Psoas muscle (tissue), 8 donors: ENCODE results near the gene ZC3H6. TPM values are rescaled to one million over a fixed set of nuclear protein-coding genes. Genes with fewer than 3 reads are reported as not detected.

Experiments used
- ATAC-seq, 4 donors: fragments of 200-7000 bp; cut with Tn5 transposase; one replicate each; pipeline ENCODE4 v1.9.1; 2020; ENCODE audit warnings: moderate library complexity in 3 of 4, mild to moderate bottlenecking in 2 of 4
- DNase-seq, 2 donors: peaks; one replicate each; pipeline ENCODE4 v3.0.0-alpha.2; 2020
- H3K27ac ChIP-seq: fragments of 200-600 bp; one replicate; pipeline ENCODE4 v1.8.0; 2022
- H3K27me3 ChIP-seq, 3 donors: fragments of 200-600 bp in 1 of 3; one replicate each; pipeline versions ENCODE4 v1.6.1 to v1.8.0; 2013 to 2022; ENCODE audit warnings: low read length in 2 of 3, mild to moderate bottlenecking in 2 of 3, moderate library complexity in 1 of 3; ENCODE audit not compliant: insufficient read depth in 3 of 3
- H3K36me3 ChIP-seq, 2 donors: fragments of 200-600 bp in 1 of 2; one replicate each; pipeline versions ENCODE4 v1.6.1 to v1.8.0; 2013 to 2022; ENCODE audit warnings: low read depth in 1 of 2, mild to moderate bottlenecking in 1 of 2, moderate library complexity in 1 of 2; ENCODE audit not compliant: insufficient read depth in 1 of 2
- H3K4me1 ChIP-seq: fragments of 200-600 bp; one replicate; pipeline ENCODE4 v1.8.0; 2022
- H3K4me3 ChIP-seq: fragments of 200-600 bp; one replicate; pipeline ENCODE4 v1.8.0; 2022; ENCODE audit warnings: mild to moderate bottlenecking
- H3K9me3 ChIP-seq: fragments of 200-600 bp; one replicate; pipeline ENCODE4 v1.8.0; 2022
- CTCF ChIP-seq: fragments of 200-600 bp; IDR thresholded peaks from one replicate; pipeline ENCODE4 v1.8.0; 2022; ENCODE audit warnings: antibody characterized with exemption
- WGBS, 3 donors: extraction: QIAGEN DNeasy Blood & Tissue Kit; methylation state at CpG; one replicate each; pipeline versions ENCODE4 v1.1.6 to v1.1.7; 2013; 5-methylcytosine and 5-hydroxymethylcytosine counted together
- intact Hi-C, 2 donors: fragments of 100-400 bp; cut with DNase I; formaldehyde crosslinking; loops; one replicate each; pipeline versions ENCODE4 v1.11.0 to v1.14.2; 2022
- polyA plus RNA-seq, 3 donors: library from polyadenylated mRNA; stranded (reverse); fragments of 200-250 nt; gene quantifications; one replicate each; pipeline ENCODE4 v1.2.3, GENCODE V29; 2013
- total RNA-seq, 4 donors: library from RNA; stranded (reverse); fragmentation: NEBNext Ultra II Directional in 2 of 4; extraction: Animal tissue kit (Norgen Biotek cat#: 25700) in 2 of 4; gene quantifications; one replicate each; pipeline versions ENCODE4 v1.2.1 to v1.2.4, GENCODE V29; 2021 to 2023
- donor health status: healthy with polysubstance abuse.
- donor health status: DM: no; HTN: no; CAD: no; lungs with moderate emphysema.
- donor health status: Bipolar disorder and iron deficiency.
- donor health status: healthy.
- donor health status: DM: yes; HTN: yes; CAD: no.
- donor health status: DM: no; HTN: no; CAD: no.
- donor health status: DM: no; HTN: no; CAD: no.
- donor health status: DM: yes; HTN: yes; CAD: no.

The ZC3H6 gene
- total and polyA plus RNA-seq, 7 donors: 0.81 to 14.6 (median 11.2) TPM

GRCh38 chr2:112257575-112257974 is 17.8 kb upstream of the ZC3H6 start:
- 65 to 83% (median 75%) methylated on average over 4 of the region's 4 CpGs for WGBS, 3 donors
- Histone ChIP-seq H3K27me3 (no peaks in the 10 kb centered on the region), H3K36me3 (no peaks in the 10 kb centered on the region), H3K9me3 (peaks cover 2% of the 10 kb centered on the region), H3K4me3 (no peak overlapping the region), H3K27ac (no peak overlapping the region), H3K4me1 (peaks cover 10% of the 10 kb centered on the region)
- intact Hi-C loops: loop anchor here (5.0 to 10.0 kb wide), 4 partner anchors 175 to 373 kb away; partner anchors contain the start of genes RGPD8 (in 2 of the 2), ANAPC1 (in 1 of the 2) and CHCHD5 (in 1 of the 2)
- no peak for TF ChIP-seq CTCF
- DNase-seq: no peak
- no peak for ATAC-seq

- intact Hi-C loops: loop anchor here (5.0 to 10.0 kb wide), 4 partner anchors 173 to 375 kb away; partner anchors contain the start of genes RGPD8 (in 2 of the 2), ANAPC1 (in 1 of the 2) and CHCHD5 (in 1 of the 2)
- WGBS, 3 donors: 20 to 24% (median 21%) methylated on average over 15 of the region's 15 CpGs
Observed at GRCh38 chr2:112259509-112260294, 15.7 kb upstream of the ZC3H6 start.

GRCh38 chr2:112260295-112260625 is 15.1 kb upstream of the ZC3H6 start:
- H3K27me3 ChIP-seq: no peaks in the 10 kb centered on the region
- DNase-seq (no peak), ATAC-seq (no peak)
- WGBS, 3 donors: 97 to 100% (median 98%) methylated on average over 3 of the region's 3 CpGs
- peaks cover 3% of the 10 kb centered on the region for H3K4me1 ChIP-seq
- no peak overlapping the region for H3K27ac ChIP-seq
- H3K4me3 ChIP-seq: no peak overlapping the region
- H3K36me3 ChIP-seq: no peaks in the 10 kb centered on the region
- intact Hi-C loops: no loop called here
- no peak for TF ChIP-seq CTCF
- peaks cover 6% of the 10 kb centered on the region for H3K9me3 ChIP-seq

More at GRCh38 chr2:112259509-112260294, 15.7 kb upstream of the ZC3H6 start:
- peak overlapping the region; percentile 41 for H3K4me3 ChIP-seq
- H3K4me1 ChIP-seq: peaks cover 3% of the 10 kb centered on the region
- H3K9me3 ChIP-seq: peaks cover 6% of the 10 kb centered on the region
- no peaks in the 10 kb centered on the region for H3K27me3 ChIP-seq
- peak; percentile 84 to 89 for DNase-seq
- no peaks in the 10 kb centered on the region for H3K36me3 ChIP-seq
- ATAC-seq: peak; percentile 63 to 79 (median 70)
- H3K27ac ChIP-seq: no peak overlapping the region
- peak; percentile 93 for TF ChIP-seq CTCF

GRCh38 chr2:112262876-112263275 is 12.5 kb upstream of the ZC3H6 start:
- H3K4me3 ChIP-seq: no peak overlapping the region
- peaks cover 3% of the 10 kb centered on the region for H3K4me1 ChIP-seq
- H3K27ac ChIP-seq: no peak overlapping the region
- no peaks in the 10 kb centered on the region for H3K27me3 ChIP-seq
- no peak for DNase-seq
- H3K9me3 ChIP-seq: peaks cover 6% of the 10 kb centered on the region
- TF ChIP-seq CTCF: no peak
- ATAC-seq: no peak
- intact Hi-C loops: no loop called here
- H3K36me3 ChIP-seq: no peaks in the 10 kb centered on the region
